ENCODE measurements around the gene UBA1.

- TF ChIP-seq CTCF (optimal IDR thresholded peaks at IDR 0.05 in 1 of 3, IDR thresholded peaks at IDR 0.05 in 1 of 3, conservative IDR thresholded peaks at IDR 0.05 in 1 of 3; ENCODE audit: extremely low read depth in 1 of 3, insufficient read depth in 2 of 3, low read length in 3 of 3) (no peak), EZH2 (IDR thresholded peaks at IDR 0.05; ENCODE audit: low read length) (no peak)
Observed at GRCh38 chrX:47156611-47157520, 36.8 kb upstream of the UBA1 start.
